Peyer's patch (tissue), 4 donors: ENCODE results near the gene TBC1D9B. TPM values are rescaled to one million over a fixed set of nuclear protein-coding genes. Genes with fewer than 3 reads are reported as not detected.
A peak's percentile ranks its signal among the peaks of the same experiment; 100 is the strongest.

ENCODE experiments used
- DNase-seq, 3 donors: peaks; one replicate each; pipeline ENCODE4 v3.0.0-alpha.2; 2017 to 2019
- H3K27ac ChIP-seq, 4 donors: fragments of 200-600 bp; sonication (generic); one replicate each; pipeline ENCODE4 v1.5.1; 2016 to 2019
- H3K27me3 ChIP-seq, 2 donors: fragments of 200-600 bp; sonication (generic); one replicate each; pipeline ENCODE4 v1.5.1; 2019
- H3K36me3 ChIP-seq, 3 donors: fragments of 200-600 bp; sonication (generic); one replicate each; pipeline ENCODE4 v1.5.1; 2016 to 2019
- H3K4me1 ChIP-seq, 4 donors: fragments of 200-600 bp; sonication (generic); one replicate each; pipeline ENCODE4 v1.5.1; 2016 to 2019
- H3K4me3 ChIP-seq, 4 donors: fragments of 200-600 bp; sonication (generic); 1 replicate in 3 of 4; 2 replicates in 1 of 4; pipeline ENCODE4 v1.5.1; 2016 to 2019; ENCODE audit warnings: mild to moderate bottlenecking in 1 of 4
- H3K9me3 ChIP-seq, 4 donors: fragments of 200-600 bp; sonication (generic); one replicate each; pipeline ENCODE4 v1.5.1; 2016 to 2019; ENCODE audit warnings: mild to moderate bottlenecking in 1 of 4
- POLR2A ChIP-seq, 2 donors: fragments of 450-650 bp; IDR thresholded peaks; one replicate each; pipeline ENCODE4 v1.5.1; 2017; ENCODE audit warnings: antibody characterized with exemption in 2 of 2, mild to moderate bottlenecking in 2 of 2, moderate library complexity in 2 of 2
- total RNA-seq, 4 donors: library from RNA; depleted of rRNA; stranded (reverse); fragments of >200 nt; gene quantifications; one replicate each; pipeline ENCODE4 v1.1.0, GENCODE V29; 2016
- TF ChIP-seq, protein P1 (sequence below), 6 experiments: fragments of 450-650 bp in 4 of 6; fragments of 200-600 bp in 2 of 6; sonication (generic) in 1 of 6; IDR thresholded peaks; one replicate each; pipeline ENCODE4 v1.5.1; 2017 to 2019; ENCODE audit warnings: antibody characterized with exemption in 6 of 6, mild to moderate bottlenecking in 3 of 6, moderate library complexity in 1 of 6

Gene TBC1D9B
- total RNA-seq, 4 donors from 2014 or later, result 89.7 to 281 (median 186) TPM

DNA sequence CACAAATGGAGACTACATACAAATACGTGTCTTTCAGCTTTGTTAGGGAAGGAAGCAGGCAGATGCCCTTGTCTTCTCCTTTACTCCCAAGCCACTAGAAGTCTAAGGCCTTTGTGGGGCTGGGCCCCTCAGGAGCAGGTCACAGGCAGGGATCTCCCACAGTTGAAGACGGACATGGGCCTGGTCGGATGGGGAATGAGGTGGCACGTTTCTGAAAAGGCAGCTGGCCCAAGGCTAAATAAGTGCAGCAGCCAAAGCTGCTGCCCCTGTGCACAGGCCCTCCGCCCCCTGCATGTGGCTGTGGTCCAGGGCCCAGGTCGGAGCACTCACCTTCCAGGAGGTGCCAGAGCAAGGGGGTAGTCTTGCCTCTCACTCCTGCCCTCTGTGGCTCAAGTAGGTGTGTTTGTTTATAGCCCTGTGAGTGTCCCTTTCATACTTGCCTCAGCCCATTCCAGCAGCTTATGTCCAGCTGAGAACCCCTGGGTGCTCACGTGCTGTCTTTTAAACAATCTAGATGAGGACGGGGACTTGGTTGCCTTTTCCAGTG lies 85.2 kb downstream of the TBC1D9B start:
- Histone ChIP-seq H3K27me3 (no peaks in the 10 kb centered on the region), H3K36me3 (peaks cover 0 to 55% (median 0%) of the 10 kb centered on the region in 3 donors), H3K4me3 (peak overlapping the region; percentile 77 to 96 (median 84)), H3K4me1 (peaks cover 7 to 83% (median 28%) of the 10 kb centered on the region in 4 donors), H3K27ac (peak overlapping the region in 2 of 4 donors; percentile 9 to 97), H3K9me3 (no peaks in the 10 kb centered on the region)
- peak in 1 of 3 donors; percentile 49 for DNase-seq
- TF ChIP-seq, protein P1, sequence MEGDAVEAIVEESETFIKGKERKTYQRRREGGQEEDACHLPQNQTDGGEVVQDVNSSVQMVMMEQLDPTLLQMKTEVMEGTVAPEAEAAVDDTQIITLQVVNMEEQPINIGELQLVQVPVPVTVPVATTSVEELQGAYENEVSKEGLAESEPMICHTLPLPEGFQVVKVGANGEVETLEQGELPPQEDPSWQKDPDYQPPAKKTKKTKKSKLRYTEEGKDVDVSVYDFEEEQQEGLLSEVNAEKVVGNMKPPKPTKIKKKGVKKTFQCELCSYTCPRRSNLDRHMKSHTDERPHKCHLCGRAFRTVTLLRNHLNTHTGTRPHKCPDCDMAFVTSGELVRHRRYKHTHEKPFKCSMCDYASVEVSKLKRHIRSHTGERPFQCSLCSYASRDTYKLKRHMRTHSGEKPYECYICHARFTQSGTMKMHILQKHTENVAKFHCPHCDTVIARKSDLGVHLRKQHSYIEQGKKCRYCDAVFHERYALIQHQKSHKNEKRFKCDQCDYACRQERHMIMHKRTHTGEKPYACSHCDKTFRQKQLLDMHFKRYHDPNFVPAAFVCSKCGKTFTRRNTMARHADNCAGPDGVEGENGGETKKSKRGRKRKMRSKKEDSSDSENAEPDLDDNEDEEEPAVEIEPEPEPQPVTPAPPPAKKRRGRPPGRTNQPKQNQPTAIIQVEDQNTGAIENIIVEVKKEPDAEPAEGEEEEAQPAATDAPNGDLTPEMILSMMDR (IDR thresholded peaks at IDR 0.05), result no peak
- TF ChIP-seq POLR2A (IDR thresholded peaks at IDR 0.05), result no peak

DNA sequence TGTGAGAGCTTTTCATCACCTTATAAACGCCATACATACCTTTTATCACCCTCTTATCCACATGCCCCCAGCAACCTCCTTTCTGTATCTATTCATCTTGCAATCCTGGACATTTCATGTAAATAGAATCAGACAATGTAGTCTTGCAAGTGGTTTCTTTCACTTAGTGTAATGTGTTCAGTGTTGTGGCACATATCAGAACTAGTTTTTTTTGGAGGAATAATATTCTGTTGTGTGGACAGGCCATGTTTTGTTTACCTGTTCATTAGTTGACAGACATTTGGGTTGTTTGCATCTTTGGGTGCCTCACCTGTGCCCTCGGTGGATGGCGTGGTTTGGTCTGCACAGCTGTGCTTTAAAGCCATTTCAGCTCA lies 85.7 kb downstream of the TBC1D9B start:
- no peaks in the 10 kb centered on the region for H3K9me3 ChIP-seq
- H3K4me3 ChIP-seq, result peak overlapping the region; percentile 77 to 96 (median 84)
- TF ChIP-seq, protein P1 (IDR thresholded peaks at IDR 0.05), result no peak
- no peak for TF ChIP-seq POLR2A (IDR thresholded peaks at IDR 0.05)
- peaks cover 0 to 50% (median 0%) of the 10 kb centered on the region in 3 donors for H3K36me3 ChIP-seq
- no peak for DNase-seq
- H3K4me1 ChIP-seq, result peaks cover 7 to 83% (median 29%) of the 10 kb centered on the region in 4 donors
- peak overlapping the region; percentile 93 to 100 (median 96) for H3K27ac ChIP-seq
- H3K27me3 ChIP-seq, result no peaks in the 10 kb centered on the region

DNA sequence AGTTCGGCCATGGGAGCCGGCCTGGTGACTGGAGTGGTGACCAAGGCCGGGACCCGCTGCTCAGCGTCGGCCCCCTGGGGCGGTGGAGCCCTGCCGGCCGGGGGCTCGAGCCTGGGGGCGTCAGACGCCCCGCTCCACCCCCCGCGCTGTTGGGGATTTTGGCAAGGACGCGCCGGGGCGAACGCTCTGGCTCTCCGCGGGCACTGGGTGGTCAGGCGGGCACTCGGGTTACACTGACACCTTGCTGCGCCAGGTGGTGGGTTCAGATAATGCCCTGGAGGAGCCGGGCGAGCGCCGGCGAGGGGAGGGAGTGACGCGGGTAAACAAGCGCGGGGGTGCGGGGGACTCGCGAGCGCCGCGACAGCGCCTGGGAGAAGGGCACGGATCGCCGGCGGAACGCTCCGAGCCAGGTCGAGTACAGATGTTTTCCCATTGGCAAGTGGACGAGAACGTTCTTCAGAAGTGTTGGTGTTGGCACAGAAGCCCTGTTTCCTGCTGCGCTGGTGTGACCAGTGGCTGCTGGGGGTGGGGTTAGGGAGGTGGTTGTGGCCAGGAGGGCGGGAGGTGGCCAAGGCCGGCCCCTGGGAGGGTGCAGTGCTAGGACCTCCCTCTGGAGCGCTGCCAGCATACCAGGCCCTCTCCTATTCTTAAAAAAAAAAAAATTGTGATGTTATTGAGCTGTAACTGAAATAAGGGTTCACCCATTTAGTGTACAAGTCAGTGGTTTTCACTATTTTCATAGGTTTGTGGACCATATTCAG lies 86.2 kb downstream of the TBC1D9B start:
- Histone ChIP-seq H3K4me1 (peaks cover 7 to 83% (median 32%) of the 10 kb centered on the region in 4 donors), H3K4me3 (peak overlapping the region; percentile 77 to 96 (median 84)), H3K27ac (peak overlapping the region; percentile 93 to 100 (median 96)), H3K9me3 (no peaks in the 10 kb centered on the region), H3K36me3 (peaks cover 0 to 45% (median 0%) of the 10 kb centered on the region in 3 donors), H3K27me3 (no peaks in the 10 kb centered on the region)
- peak; percentile 91 to 97 (median 96) for DNase-seq
- TF ChIP-seq, protein P1 (IDR thresholded peaks at IDR 0.05), result peak in 2 of 6 experiments; percentile 10 to 11
- TF ChIP-seq POLR2A (IDR thresholded peaks at IDR 0.05), result peak; percentile 95 to 97

DNA sequence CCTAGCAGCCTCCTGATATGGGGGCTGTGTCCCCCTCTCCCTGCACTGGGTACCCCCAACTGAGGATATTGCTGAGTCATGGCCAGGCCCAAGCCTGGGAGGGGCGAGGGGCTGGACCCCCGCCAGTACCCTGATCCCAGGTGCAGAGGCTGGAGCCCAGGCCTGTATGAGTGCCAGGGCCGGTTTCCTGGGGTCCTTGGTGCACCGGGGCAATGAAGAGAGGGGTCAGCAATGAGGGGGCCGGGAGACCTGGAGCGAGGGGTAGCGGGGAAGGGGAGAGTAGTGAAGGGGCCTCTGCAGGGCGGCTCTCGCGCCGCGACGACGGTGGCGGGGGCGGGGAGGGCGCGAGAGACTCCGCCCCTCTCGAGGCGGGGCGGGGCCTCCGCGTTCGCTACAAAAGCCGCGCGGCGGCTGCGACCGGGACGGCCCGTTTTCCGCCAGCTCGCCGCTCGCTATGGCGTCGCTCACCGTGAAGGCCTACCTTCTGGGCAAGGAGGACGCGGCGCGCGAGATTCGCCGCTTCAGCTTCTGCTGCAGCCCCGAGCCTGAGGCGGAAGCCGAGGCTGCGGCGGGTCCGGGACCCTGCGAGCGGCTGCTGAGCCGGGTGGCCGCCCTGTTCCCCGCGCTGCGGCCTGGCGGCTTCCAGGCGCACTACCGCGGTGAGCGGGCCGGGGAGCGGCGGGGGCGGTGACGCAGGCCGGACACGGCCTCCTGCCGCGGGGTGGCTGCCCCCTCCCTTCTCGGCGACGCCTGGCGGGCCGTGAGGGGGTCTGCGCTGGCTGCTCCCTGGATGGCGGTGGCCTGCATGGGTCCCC lies 87.0 kb downstream of the TBC1D9B start, which contains the start of gene SQSTM1:
TSS of gene SQSTM1 (plus strand) at position 423 of the 815 bp plus-strand sequence. CDS start at position 455, 32 bp downstream.
- peaks cover 7 to 77% (median 32%) of the 10 kb centered on the region in 4 donors for H3K4me1 ChIP-seq
- peaks cover 0 to 37% (median 0%) of the 10 kb centered on the region in 3 donors for H3K36me3 ChIP-seq
- H3K9me3 ChIP-seq, result no peaks in the 10 kb centered on the region
- TF ChIP-seq, protein P1 (IDR thresholded peaks at IDR 0.05), result peak in 4 of 6 experiments; percentile 20 to 45 (median 38)
- TF ChIP-seq POLR2A (IDR thresholded peaks at IDR 0.05), result peak; percentile 99
- H3K27me3 ChIP-seq, result no peaks in the 10 kb centered on the region
- peak within 1 kb of the TSS; percentile 93 to 100 (median 96) for H3K27ac ChIP-seq
- DNase-seq, result peak; percentile 75 to 92 (median 91)
- H3K4me3 ChIP-seq, result peak within 1 kb of the TSS; percentile 77 to 96 (median 84)

DNA sequence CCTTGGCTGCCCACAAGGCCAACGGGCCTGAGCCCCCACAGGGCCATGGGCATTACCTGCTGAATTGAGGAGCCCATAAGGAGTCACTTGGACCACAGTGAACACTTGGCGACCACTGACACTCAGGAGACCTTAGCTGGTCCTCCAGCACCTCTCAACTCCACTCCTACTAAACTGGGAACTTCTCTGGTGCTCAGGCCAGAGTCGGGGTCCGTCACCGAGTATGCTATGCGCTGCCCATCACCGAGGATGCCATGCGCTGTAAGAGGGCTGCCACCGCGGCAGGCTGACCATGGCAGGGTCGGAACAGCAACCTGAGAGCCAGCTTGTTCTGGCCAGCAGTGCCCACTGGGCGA lies 87.6 kb downstream of the TBC1D9B start:
- peaks cover 7 to 71% (median 32%) of the 10 kb centered on the region in 4 donors for H3K4me1 ChIP-seq
- H3K9me3 ChIP-seq, result no peaks in the 10 kb centered on the region
- DNase-seq, result no peak
- no peak for TF ChIP-seq POLR2A (IDR thresholded peaks at IDR 0.05)
- TF ChIP-seq, protein P1 (IDR thresholded peaks at IDR 0.05), result no peak
- H3K4me3 ChIP-seq, result peak overlapping the region; percentile 77 to 96 (median 84)
- H3K27me3 ChIP-seq, result no peaks in the 10 kb centered on the region
- peaks cover 0 to 31% (median 0%) of the 10 kb centered on the region in 3 donors for H3K36me3 ChIP-seq
- peak overlapping the region; percentile 93 to 100 (median 96) for H3K27ac ChIP-seq
